GM12878 (cell line): ENCODE data around the gene KCNJ10. TPM values are rescaled to one million over a fixed set of nuclear protein-coding genes. Genes with fewer than 3 reads are reported as not detected.

Source experiments
- ATAC-seq: fragments of 200-7000 bp; cut with Tn5 transposase; 3 replicates; pipeline ENCODE4 v1.9.1; 2020; ENCODE audit warnings: mild to moderate bottlenecking, moderate library complexity
- BruUV-seq: library from RNA; stranded (reverse); fragments of 400-500 nt; replicated peaks from 2 replicates; lab custom pipeline; 2021; lab: Mats Ljungman, UMichigan
- CTCF ChIA-PET: fragments of 300-600 bp; sonication (Branson Sonifier 250); formaldehyde crosslinking; extraction: SDS; loops from one replicate; lab custom pipeline; 2021; ENCODE audit warnings: inconsistent platforms; lab: Yijun Ruan, JAX
- POLR2A ChIA-PET: fragments of 350-600 bp; formaldehyde crosslinking; extraction: SDS; loops from one replicate; lab custom pipeline; 2021; ENCODE audit warnings: inconsistent platforms; lab: Charles Lee
- RAD21 ChIA-PET: fragments of 300-600 bp; sonication (Branson Sonifier 250); formaldehyde crosslinking; loops from one replicate; lab custom pipeline; 2023; ENCODE audit warnings: antibody characterized with exemption; ENCODE audit not compliant: unreplicated experiment; lab: Charles Lee
- SMC1A ChIA-PET: fragments of 300-600 bp; sonication (Branson Sonifier 250); formaldehyde crosslinking; loops from one replicate; lab custom pipeline; 2023; ENCODE audit not compliant: unreplicated experiment, uncharacterized antibody; lab: Charles Lee
- DNase-seq: peaks from one replicate; pipeline ENCODE4 v3.0.0-alpha.2; 2011; ENCODE audit warnings: low read depth, low spot score
- FAIRE-seq: peaks from 3 replicates; lab custom pipeline; 2011; peaks lifted over from hg19 to GRCh38; lab: Jason Lieb, UNC
- H2AFZ ChIP-seq: 2 replicates; pipeline ENCODE4 v1.6.0; 2011; ENCODE audit warnings: low read depth, low read length, control low read depth; ENCODE audit not compliant: control insufficient read depth
- H3K27ac ChIP-seq: 2 replicates; pipeline ENCODE4 v1.5.1; 2011; ENCODE audit warnings: control low read depth; ENCODE audit not compliant: control insufficient read depth, insufficient read depth
- H3K27me3 ChIP-seq, 2 experiments: replicated peaks in 1 of 2; 2 replicates each; pipeline versions ENCODE4 v1.6.0 to v1.6.1; 2011; ENCODE audit warnings: low read length in 1 of 2; ENCODE audit not compliant: control insufficient read depth in 2 of 2, insufficient read depth in 2 of 2
- H3K36me3 ChIP-seq, 2 experiments: 2 replicates each; pipeline ENCODE4 v1.5.1; 2011; ENCODE audit warnings: low read length in 1 of 2; ENCODE audit not compliant: control insufficient read depth in 2 of 2, insufficient read depth in 2 of 2
- H3K4me1 ChIP-seq: 2 replicates; pipeline ENCODE4 v1.6.1; 2011; ENCODE audit warnings: mild to moderate bottlenecking, low read length, moderate library complexity, mixed read lengths; ENCODE audit not compliant: control insufficient read depth, insufficient read depth
- H3K4me2 ChIP-seq: 2 replicates; pipeline ENCODE4 v1.6.0; 2011; ENCODE audit warnings: control low read depth; ENCODE audit not compliant: control insufficient read depth, insufficient read depth
- H3K4me3 ChIP-seq: fragments of 200-600 bp; sonication (generic); 2 replicates; pipeline ENCODE4 v1.5.1; 2016
- H3K79me2 ChIP-seq: 2 replicates; pipeline ENCODE4 v1.6.0; 2011; ENCODE audit warnings: low read length; ENCODE audit not compliant: control insufficient read depth, insufficient read depth
- H3K9ac ChIP-seq: 2 replicates; pipeline ENCODE4 v1.8.0; 2011; ENCODE audit warnings: low read length, control low read depth, mixed read lengths; ENCODE audit not compliant: control insufficient read depth, insufficient read depth
- H3K9me3 ChIP-seq: replicated peaks from 3 replicates; pipeline ENCODE4 v1.5.1; 2011; ENCODE audit warnings: mild to moderate bottlenecking, low read length; ENCODE audit not compliant: control insufficient read depth, insufficient read depth
- H4K20me1 ChIP-seq: 2 replicates; pipeline ENCODE4 v1.6.0; 2011; ENCODE audit not compliant: control insufficient read depth, insufficient read depth
- CREB1 ChIP-seq: IDR thresholded peaks from 2 replicates; pipeline ENCODE4 v1.6.1; 2012; ENCODE audit warnings: low read depth, mild to moderate bottlenecking, inconsistent platforms
- HDAC2 ChIP-seq: fragments of 200-600 bp; sonication (generic); IDR thresholded peaks from 2 replicates; pipeline ENCODE4 v1.6.1; 2017
- IKZF2 ChIP-seq, 2 experiments: fragments of 450-650 bp; IDR thresholded peaks; 2 replicates each; pipeline ENCODE4 v1.6.1; 2017; ENCODE audit warnings: mild to moderate bottlenecking in 2 of 2, moderate library complexity in 2 of 2
- MTA2 ChIP-seq: fragments of 450-650 bp; IDR thresholded peaks from 2 replicates; pipeline ENCODE4 v1.6.1; 2016; ENCODE audit warnings: low read depth, mild to moderate bottlenecking, moderate library complexity
- PAX8 ChIP-seq: fragments of 450-650 bp; IDR thresholded peaks from 2 replicates; pipeline ENCODE4 v1.6.1; 2017; ENCODE audit warnings: mild to moderate bottlenecking, moderate library complexity
- RELA ChIP-seq: fragments of 450-650 bp; IDR thresholded peaks from 2 replicates; pipeline ENCODE4 v1.8.0; 2014; ENCODE audit warnings: borderline replicate concordance; ENCODE audit not compliant: partially characterized antibody
- SIN3A ChIP-seq: IDR thresholded peaks from 2 replicates; pipeline ENCODE4 v1.6.1; 2012; ENCODE audit warnings: low read depth, low read length, improper control_type of control experiment
- SKIL ChIP-seq: fragments of 450-650 bp; IDR thresholded peaks from 2 replicates; pipeline ENCODE4 v1.6.1; 2017; ENCODE audit warnings: mild to moderate bottlenecking, low read depth, inconsistent platforms; ENCODE audit not compliant: poor library complexity, severe bottlenecking
- STAT3 ChIP-seq: IDR thresholded peaks from 2 replicates; pipeline ENCODE4 v1.6.1; 2011; ENCODE audit warnings: low read depth, low read length, improper control_type of control experiment
- TBL1XR1 ChIP-seq: IDR thresholded peaks from 2 replicates; pipeline ENCODE4 v1.6.1; 2012; ENCODE audit warnings: low read depth, low read length, improper control_type of control experiment
- ZBED1 ChIP-seq: IDR thresholded peaks from 2 replicates; pipeline ENCODE4 v1.6.1; 2016; ENCODE audit warnings: borderline replicate concordance
- ZZZ3 ChIP-seq: IDR thresholded peaks from 2 replicates; pipeline ENCODE4 v1.6.1; 2011; ENCODE audit warnings: low read depth; ENCODE audit not compliant: control insufficient read depth, insufficient read length
- WGBS: methylation state at CpG from one replicate; pipeline ENCODE4 v1.1.6; 2016; ENCODE audit warnings: low lambda C conversion rate; ENCODE audit not compliant: insufficient replicate concordance, insufficient coverage; ENCODE audit errors: missing lambda C conversion rate; 5-methylcytosine and 5-hydroxymethylcytosine counted together
- in situ Hi-C: fragments of 300-500 bp; cut with MboI; formaldehyde crosslinking; loops from 9 replicates; pipeline ENCODE4 v1.14.3; 2018; ENCODE audit warnings: mixed read lengths
- intact Hi-C: fragments of 100-400 bp; cut with micrococcal nuclease; formaldehyde crosslinking; loops from one replicate; pipeline ENCODE4 v1.14.2; 2022; ENCODE audit not compliant: unreplicated experiment
- polyA plus RNA-seq, 11 experiments: library from polyadenylated mRNA; depleted of rRNA in 4 of 11; unstranded in 6 of 11; stranded (reverse) in 5 of 11; fragments of >200 nt; fragmentation: Nextera tagmentation in 4 of 11; fragmentation: Illumina TruSeq in 1 of 11; extraction: Ambion mirVana in 4 of 11; extraction: Trizol in 1 of 11; gene quantifications; 1 replicate in 1 of 11; 2 replicates in 10 of 11; pipeline versions ENCODE4 v1.2.1 to v1.2.3, GENCODE V29; 2011 to 2016; ENCODE audit warnings: inconsistent platforms in 2 of 11, missing spikeins in 2 of 11, low read depth in 1 of 11
- total RNA-seq, 4 experiments: library from RNA; depleted of rRNA in 3 of 4; stranded (reverse); fragments of >200 nt in 3 of 4; fragmentation: Illumina TruSeq in 1 of 4; extraction: Trizol in 1 of 4; gene quantifications; 2 replicates each; pipeline versions ENCODE4 v1.2.1 to v1.2.3, GENCODE V29; 2013 to 2021
- TF ChIP-seq, protein P1 (sequence below): IDR thresholded peaks from 2 replicates; pipeline ENCODE4 v1.6.1; 2011; ENCODE audit warnings: low read depth, mild to moderate bottlenecking, low read length, moderate library complexity, borderline replicate concordance; ENCODE audit errors: extremely low read depth

The KCNJ10 gene
- total and polyA plus RNA-seq, 10 of the 15 experiments (the other 5 are each of a cell fraction or from before 2014, with no cell fraction given), result 0.01 to 0.29 (median 0.09) TPM; not detected in 2

- TF ChIP-seq TBL1XR1 (no peak), MTA2 (no peak), STAT3 (no peak), PAX8 (no peak), HDAC2 (no peak)
Measured at GRCh38 chr1:159993911-159994310, 76.0 kb downstream of the KCNJ10 start (continued).

DNA sequence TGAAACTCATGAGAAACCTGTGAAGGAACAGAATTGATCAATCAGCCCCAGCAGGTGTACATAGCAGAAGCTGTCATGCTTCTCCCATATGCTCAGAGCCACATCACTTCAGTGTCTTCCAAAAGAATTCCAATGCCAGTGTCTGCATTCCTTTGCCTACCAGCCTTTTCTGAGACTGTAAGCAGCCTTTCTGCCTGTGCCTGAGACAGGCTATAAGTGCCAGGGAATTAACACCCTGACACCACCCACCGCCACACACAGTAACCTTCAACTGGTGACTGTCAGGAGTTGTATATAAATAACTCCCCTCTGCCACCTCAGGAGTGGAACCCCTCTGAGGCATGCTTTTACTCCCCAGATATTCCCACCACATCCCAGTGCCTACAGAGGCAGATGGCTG is 77.8 kb downstream of the KCNJ10 start:
- ChIA-PET SMC1A (no interaction called here), POLR2A (no interaction called here), CTCF (interaction anchor here (0.9 to 1.4 kb wide), 3 partner anchors 9 to 15 kb away, joined by 3 to 9 read pairs (median 5); no protein-coding TSS in a partner anchor), RAD21 (no interaction called here)
- FAIRE-seq (no peak), DNase-seq (no peak), ATAC-seq (no peak)
- H3K4me3 ChIP-seq, result no peak overlapping the region
- BruUV-seq, result no TSS peak
- no peak overlapping the region for H3K27ac ChIP-seq
- TF ChIP-seq ZBED1, result no peak
- TF ChIP-seq IKZF2 (IDR thresholded peaks at IDR 0.05), result no peak
- TF ChIP-seq CREB1, result no peak
- no peak for TF ChIP-seq RELA
- no peak for TF ChIP-seq SKIL
- TF ChIP-seq SIN3A, result no peak
- TF ChIP-seq MTA2, result no peak
- TF ChIP-seq ZZZ3, result no peak
- TF ChIP-seq, protein P1, sequence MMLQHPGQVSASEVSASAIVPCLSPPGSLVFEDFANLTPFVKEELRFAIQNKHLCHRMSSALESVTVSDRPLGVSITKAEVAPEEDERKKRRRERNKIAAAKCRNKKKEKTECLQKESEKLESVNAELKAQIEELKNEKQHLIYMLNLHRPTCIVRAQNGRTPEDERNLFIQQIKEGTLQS, result no peak
- H3K9ac ChIP-seq, result no peak overlapping the region
- no peaks in the 10 kb centered on the region; a peak in 2 of 4 replicates for H3K27me3 ChIP-seq
- H3K4me1 ChIP-seq, result no peaks in the 10 kb centered on the region
- no peaks in the 10 kb centered on the region for H3K36me3 ChIP-seq
- no peaks in the 10 kb centered on the region for H3K9me3 ChIP-seq
- WGBS, result 0% methylated on average over 1 of the region's 1 CpG
- H3K4me2 ChIP-seq, result no peak overlapping the region
- in situ Hi-C loops, result no loop called here
- intact Hi-C loops, result no loop called here
- no peak overlapping the region for H2AFZ ChIP-seq
- H3K79me2 ChIP-seq, result no peaks in the 10 kb centered on the region
- no peaks in the 10 kb centered on the region for H4K20me1 ChIP-seq
